CD4-positive, alpha-beta memory T cell (primary cell): ENCODE results near the gene STARD5. TPM values are rescaled to one million over a fixed set of nuclear protein-coding genes. Genes with fewer than 3 reads are reported as not detected.

Experiments
- CTCF ChIA-PET: fragments of 350-600 bp; sonication (Branson Sonifier 250); formaldehyde crosslinking; loops from one replicate; lab custom pipeline; 2021; ENCODE audit warnings: inconsistent platforms; ENCODE audit not compliant: partially characterized antibody; lab: Charles Lee
- POLR2A ChIA-PET: fragments of 350-600 bp; sonication (Branson Sonifier 250); formaldehyde crosslinking; loops from one replicate; lab custom pipeline; 2021; ENCODE audit not compliant: partially characterized antibody; lab: Charles Lee
- DNase-seq, 5 donors: peaks; one replicate each; pipeline versions ENCODE4 v3.0.0 to v3.0.0-alpha.2; 2020 to 2022; ENCODE audit warnings: mixed read lengths in 1 of 5
- H3K27ac ChIP-seq: one replicate; pipeline ENCODE4 v1.7.0; 2013; ENCODE audit warnings: low read depth, low read length
- H3K27me3 ChIP-seq: 2 replicates; pipeline ENCODE4 v1.7.0; 2013; ENCODE audit warnings: mild to moderate bottlenecking, low read length, moderate library complexity; ENCODE audit not compliant: insufficient read depth
- H3K36me3 ChIP-seq: 2 replicates; pipeline ENCODE4 v1.7.0; 2013; ENCODE audit warnings: mild to moderate bottlenecking, low read length, moderate library complexity; ENCODE audit not compliant: insufficient read depth
- H3K4me1 ChIP-seq: 2 replicates; pipeline ENCODE4 v1.7.0; 2013; ENCODE audit warnings: mild to moderate bottlenecking, low read length, moderate library complexity; ENCODE audit not compliant: insufficient read depth
- H3K4me3 ChIP-seq, 2 donors: one replicate each; pipeline ENCODE4 v1.7.0; 2013; ENCODE audit warnings: low read length in 2 of 2, mild to moderate bottlenecking in 1 of 2
- H3K9me3 ChIP-seq, 2 donors: one replicate each; pipeline ENCODE4 v1.7.0; 2013; ENCODE audit warnings: low read length in 2 of 2, control low read depth in 1 of 2; ENCODE audit not compliant: control insufficient read depth in 1 of 2
- H3K27ac Mint-ChIP-seq, 7 donors: one replicate each; pipeline ENCODE4 v1.8.0; 2020 to 2021; ENCODE audit warnings: mixed read lengths in 7 of 7, mild to moderate bottlenecking in 6 of 7, inconsistent platforms in 3 of 7, moderate library complexity in 3 of 7
- H3K27me3 Mint-ChIP-seq, 2 donors: one replicate each; pipeline ENCODE4 v1.8.0; 2020 to 2021; ENCODE audit warnings: mixed read lengths in 2 of 2
- H3K36me3 Mint-ChIP-seq, 2 donors: one replicate each; pipeline ENCODE4 v1.8.0; 2020 to 2021; ENCODE audit warnings: mixed read lengths in 2 of 2, inconsistent platforms in 1 of 2, mild to moderate bottlenecking in 1 of 2
- H3K4me1 Mint-ChIP-seq, 4 donors: one replicate each; pipeline ENCODE4 v1.8.0; 2020 to 2021; ENCODE audit warnings: mixed read lengths in 4 of 4, mild to moderate bottlenecking in 1 of 4
- H3K4me3 Mint-ChIP-seq, 8 donors: one replicate each; pipeline ENCODE4 v1.8.0; 2020 to 2021; ENCODE audit warnings: mixed read lengths in 8 of 8, mild to moderate bottlenecking in 7 of 8, moderate library complexity in 6 of 8, inconsistent platforms in 3 of 8
- H3K9me3 Mint-ChIP-seq, 8 donors: one replicate each; pipeline ENCODE4 v1.8.0; 2020 to 2021; ENCODE audit warnings: mixed read lengths in 8 of 8, mild to moderate bottlenecking in 5 of 8, inconsistent platforms in 3 of 8, moderate library complexity in 1 of 8
- intact Hi-C: fragments of 100-400 bp; cut with micrococcal nuclease; formaldehyde crosslinking; loops from one replicate; pipeline ENCODE4 v1.15.1; 2023
- polyA plus RNA-seq, 2 donors: library from polyadenylated mRNA; unstranded; fragments of 300-500 nt; fragmentation: Illumina TruSeq; gene quantifications; one replicate each; pipeline ENCODE4 v1.2.3, GENCODE V29; 2021
- total RNA-seq, 2 experiments: library from RNA; stranded (reverse); gene quantifications; one replicate each; pipeline ENCODE4 v1.2.3, GENCODE V29; 2021

STARD5 gene
- total and polyA plus RNA-seq, 4 experiments from 2014 or later = 1.9 to 8.0 (median 4.4) TPM

DNA sequence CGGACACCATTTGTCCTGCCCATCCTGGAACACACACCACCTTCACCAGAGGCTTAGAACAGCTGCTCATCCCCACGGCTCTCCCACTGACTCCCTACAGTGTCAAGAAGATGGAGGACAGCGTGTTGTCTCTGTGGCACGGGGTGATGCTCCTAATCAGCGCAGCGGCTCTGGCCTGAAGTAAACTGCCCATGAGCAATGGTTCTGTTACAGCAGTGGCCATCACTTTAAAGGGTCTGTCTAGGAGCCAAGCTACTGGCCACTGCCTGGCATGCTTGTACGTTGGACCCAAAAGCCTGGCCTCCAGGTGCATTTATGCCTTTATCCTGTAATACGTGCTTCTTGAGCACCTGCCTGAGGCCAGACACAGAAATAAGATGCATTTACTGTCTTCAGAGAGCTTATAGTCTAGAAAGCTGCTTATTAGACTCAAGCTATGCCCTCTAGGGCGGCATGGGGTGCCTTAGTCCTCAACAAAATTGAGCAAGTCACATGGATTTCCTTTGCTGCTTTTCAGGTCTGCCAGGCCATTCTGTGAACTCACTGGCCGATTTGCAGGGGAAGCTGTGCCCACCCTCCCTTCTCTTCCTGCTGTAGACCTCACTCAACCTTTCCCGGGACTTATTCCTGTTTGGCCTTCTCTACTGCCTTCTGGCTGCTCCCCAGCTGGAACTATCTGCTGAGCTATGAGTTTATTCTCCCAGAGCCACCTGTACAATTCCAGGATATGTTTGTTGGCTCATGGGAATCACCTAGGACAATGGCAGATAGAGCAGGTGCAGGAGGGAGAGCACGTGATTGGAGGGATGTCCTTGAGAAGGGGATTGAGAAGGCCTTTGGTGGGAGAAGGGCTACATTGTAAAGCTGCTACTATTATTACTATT, 51.9 kb downstream of the STARD5 start:
- Mint-ChIP-seq H3K27me3 (no peaks in the 10 kb centered on the region), H3K9me3 (peaks cover 0 to 5% (median 4%) of the 10 kb centered on the region in 8 donors), H3K4me3 (no peak overlapping the region), H3K27ac (peak overlapping the region in 1 of 7 donors; percentile 81), H3K36me3 (peaks cover 1 to 5% of the 10 kb centered on the region in 2 donors), H3K4me1 (peaks cover 13 to 21% (median 18%) of the 10 kb centered on the region in 4 donors)
- no peak overlapping the region for H3K27ac ChIP-seq
- H3K9me3 ChIP-seq = no peaks in the 10 kb centered on the region
- intact Hi-C loops = no loop called here
- ChIA-PET CTCF (interaction anchor here (1.0 to 9.8 kb wide), 8 partner anchors 9 to 815 kb away, joined by 3 to 147 read pairs (median 55); no protein-coding TSS in a partner anchor), POLR2A (interaction anchor here (0.7 to 1.0 kb wide), 2 partner anchors 31 to 53 kb away, joined by 3 read pairs; no protein-coding TSS in a partner anchor)
- no peak for DNase-seq
- no peak overlapping the region for H3K4me3 ChIP-seq
- H3K27me3 ChIP-seq = no peaks in the 10 kb centered on the region
- peaks cover 18% of the 10 kb centered on the region for H3K4me1 ChIP-seq
- no peaks in the 10 kb centered on the region for H3K36me3 ChIP-seq

DNA sequence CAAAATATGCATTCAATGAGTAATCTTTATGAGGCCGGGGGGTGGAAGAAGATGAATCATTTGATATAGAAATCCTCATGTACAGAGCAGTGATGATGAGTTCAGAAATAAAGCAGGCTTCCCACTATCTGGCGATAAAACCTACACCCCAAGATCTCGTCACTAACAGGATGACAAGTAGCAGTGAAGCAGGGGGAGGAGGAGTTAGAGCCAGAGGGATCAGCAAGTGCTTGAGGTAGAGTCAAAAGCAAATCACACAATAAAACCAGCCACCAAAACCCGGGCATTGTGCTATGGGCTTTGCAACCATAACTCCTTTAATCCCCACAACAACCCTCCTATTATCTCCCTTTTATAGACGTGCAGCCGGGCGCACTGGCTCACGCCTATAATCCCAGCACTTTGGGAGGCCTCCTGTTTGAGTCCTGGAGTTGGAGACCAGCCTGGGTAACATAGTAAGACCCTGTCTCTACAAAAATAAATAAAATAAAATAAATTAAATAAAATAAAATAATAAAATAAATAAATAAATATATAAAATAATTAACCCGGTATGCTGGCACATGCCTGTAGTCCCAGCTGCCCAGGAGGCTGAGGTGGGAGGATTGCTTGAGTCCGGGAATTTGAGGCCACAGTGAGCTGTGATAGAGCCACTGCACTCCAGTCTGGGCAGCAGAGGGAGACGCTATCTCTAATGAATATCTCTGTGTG, 53.0 kb downstream of the STARD5 start:
- H3K9me3 Mint-ChIP-seq = no peaks in the 10 kb centered on the region
- H3K4me3 ChIP-seq = no peak overlapping the region
- no peak overlapping the region for H3K27ac ChIP-seq
- no peaks in the 10 kb centered on the region for H3K27me3 Mint-ChIP-seq
- peaks cover 14 to 22% (median 19%) of the 10 kb centered on the region in 4 donors for H3K4me1 Mint-ChIP-seq
- H3K36me3 Mint-ChIP-seq = no peaks in the 10 kb centered on the region
- POLR2A ChIA-PET = no interaction called here
- intact Hi-C loops = no loop called here
- H3K36me3 ChIP-seq = no peaks in the 10 kb centered on the region
- H3K27ac Mint-ChIP-seq = peak overlapping the region in 1 of 7 donors; percentile 58
- H3K4me3 Mint-ChIP-seq = no peak overlapping the region
- CTCF ChIA-PET = interaction anchor here (0.8 to 9.8 kb wide), 8 partner anchors 8 to 162 kb away, joined by 3 to 147 read pairs (median 114); no protein-coding TSS in a partner anchor
- H3K27me3 ChIP-seq = no peaks in the 10 kb centered on the region
- no peaks in the 10 kb centered on the region for H3K9me3 ChIP-seq
- no peak for DNase-seq
- peaks cover 15% of the 10 kb centered on the region for H3K4me1 ChIP-seq

DNA sequence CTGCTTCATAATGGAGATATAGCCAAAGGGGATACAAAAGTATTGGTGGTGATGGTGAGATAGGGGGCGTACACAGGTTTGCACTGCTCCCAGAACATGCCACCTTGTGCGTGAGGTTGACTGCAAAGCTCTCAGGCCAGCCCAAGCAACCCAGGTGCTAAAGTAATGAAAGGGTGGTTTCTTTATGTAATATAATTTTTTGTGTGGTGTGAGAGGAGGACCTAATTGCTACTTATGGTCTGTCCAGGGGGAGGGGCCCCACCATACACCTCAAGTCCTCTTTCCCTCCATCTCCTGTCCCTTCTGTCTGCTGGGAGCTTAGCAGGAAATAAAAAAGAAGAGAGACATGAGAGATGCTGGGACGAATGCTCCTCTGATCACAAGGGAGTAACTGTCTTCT, 53.8 kb downstream of the STARD5 start:
- Mint-ChIP-seq H3K27ac (no peak overlapping the region), H3K4me1 (peaks cover 15 to 22% (median 19%) of the 10 kb centered on the region in 4 donors), H3K4me3 (no peak overlapping the region), H3K27me3 (peaks cover under 1 to 1% of the 10 kb centered on the region in 2 donors), H3K36me3 (no peaks in the 10 kb centered on the region), H3K9me3 (no peaks in the 10 kb centered on the region)
- no peak for DNase-seq
- Histone ChIP-seq H3K27ac (no peak overlapping the region), H3K4me1 (peaks cover 15% of the 10 kb centered on the region), H3K9me3 (no peaks in the 10 kb centered on the region), H3K27me3 (no peaks in the 10 kb centered on the region), H3K36me3 (no peaks in the 10 kb centered on the region), H3K4me3 (no peak overlapping the region)
- CTCF ChIA-PET = interaction anchor here (0.8 to 8.7 kb wide), 8 partner anchors 10 to 300 kb away, joined by 3 to 131 read pairs (median 10); no protein-coding TSS in a partner anchor
- POLR2A ChIA-PET = interaction anchor here (1.3 kb wide), 1 partner anchor 29 kb away, joined by 3 read pairs; no protein-coding TSS in a partner anchor
- intact Hi-C loops = no loop called here

DNA sequence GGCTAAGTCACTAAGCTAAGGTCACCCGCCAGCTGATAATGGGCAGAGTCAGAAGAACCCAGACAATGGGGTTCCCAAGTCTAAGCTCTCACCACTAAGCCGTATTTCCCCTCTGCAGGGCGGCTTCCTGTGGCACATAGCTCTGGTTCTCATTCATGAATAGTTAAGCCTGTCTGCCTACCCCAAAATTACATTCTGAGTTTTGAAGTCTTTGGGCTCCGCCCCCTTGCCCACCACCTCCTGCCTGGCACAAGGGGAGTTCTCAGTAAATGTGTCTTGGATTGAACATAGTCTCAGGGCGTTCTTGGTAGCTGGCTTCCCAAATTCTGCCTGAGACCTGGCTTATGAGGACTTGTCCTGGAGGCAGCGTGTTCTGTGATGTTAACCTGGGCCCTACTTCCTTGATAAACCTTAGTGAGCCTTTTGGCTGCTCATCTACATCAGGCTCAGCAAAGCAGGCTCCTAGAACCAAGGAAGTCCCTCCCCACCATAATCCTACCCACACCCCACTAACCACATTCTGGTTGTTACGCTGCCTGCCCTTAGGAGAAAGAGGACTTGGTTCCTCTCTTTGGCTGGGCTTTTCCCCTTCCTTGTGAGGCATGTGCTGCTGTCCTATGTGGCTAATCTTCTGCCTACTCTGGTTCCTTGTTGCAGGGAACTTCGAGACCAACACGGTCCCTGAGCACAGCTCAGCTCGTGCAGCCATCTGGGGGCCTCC, 54.9 kb downstream of the STARD5 start:
- ChIA-PET CTCF (interaction anchor here (0.9 to 8.7 kb wide), 17 partner anchors 11 to 813 kb away, joined by 3 to 131 read pairs (median 4); no protein-coding TSS in a partner anchor), POLR2A (interaction anchor here (1.3 kb wide), 1 partner anchor 30 kb away, joined by 3 read pairs; no protein-coding TSS in a partner anchor)
- intact Hi-C loops = no loop called here
- Histone ChIP-seq H3K36me3 (no peaks in the 10 kb centered on the region), H3K4me1 (peaks cover 12% of the 10 kb centered on the region), H3K27ac (no peak overlapping the region), H3K9me3 (no peaks in the 10 kb centered on the region), H3K4me3 (no peak overlapping the region), H3K27me3 (no peaks in the 10 kb centered on the region)
- Mint-ChIP-seq H3K9me3 (no peaks in the 10 kb centered on the region), H3K4me1 (peaks cover 12 to 16% (median 14%) of the 10 kb centered on the region in 4 donors), H3K27me3 (peaks cover 1 to 4% of the 10 kb centered on the region in 2 donors), H3K27ac (no peak overlapping the region), H3K4me3 (no peak overlapping the region), H3K36me3 (no peaks in the 10 kb centered on the region)
- no peak for DNase-seq

DNA sequence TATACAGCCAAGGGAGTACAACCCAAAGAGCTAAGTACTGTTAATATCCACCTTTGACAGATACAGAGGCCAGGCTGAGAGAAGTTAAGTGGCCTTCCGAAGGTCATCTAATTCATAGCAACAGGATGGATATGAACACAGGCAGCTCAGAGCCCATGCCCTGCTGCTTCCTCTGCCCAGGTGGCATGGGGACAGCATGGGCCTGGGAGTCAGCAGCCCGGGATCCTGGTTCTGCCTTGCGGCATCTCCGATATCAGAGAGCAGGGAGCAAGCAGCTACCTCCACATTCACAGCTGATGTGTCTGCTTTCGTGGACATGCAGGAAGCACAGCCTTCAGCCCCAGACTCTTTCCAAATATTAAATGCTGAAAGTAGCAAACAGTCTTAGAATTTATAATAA, 55.6 kb downstream of the STARD5 start:
- Mint-ChIP-seq H3K9me3 (no peaks in the 10 kb centered on the region), H3K27ac (no peak overlapping the region), H3K36me3 (no peaks in the 10 kb centered on the region), H3K27me3 (peaks cover 1 to 4% of the 10 kb centered on the region in 2 donors), H3K4me1 (peaks cover 12 to 16% (median 14%) of the 10 kb centered on the region in 4 donors), H3K4me3 (no peak overlapping the region)
- Histone ChIP-seq H3K4me3 (no peak overlapping the region), H3K27ac (no peak overlapping the region), H3K4me1 (peaks cover 12% of the 10 kb centered on the region), H3K36me3 (no peaks in the 10 kb centered on the region), H3K9me3 (no peaks in the 10 kb centered on the region), H3K27me3 (no peaks in the 10 kb centered on the region)
- ChIA-PET POLR2A (no interaction called here), CTCF (interaction anchor here (1.0 to 8.7 kb wide), 15 partner anchors 12 to 169 kb away, joined by 3 to 131 read pairs (median 7); no protein-coding TSS in a partner anchor)
- intact Hi-C loops = no loop called here
- no peak for DNase-seq

DNA sequence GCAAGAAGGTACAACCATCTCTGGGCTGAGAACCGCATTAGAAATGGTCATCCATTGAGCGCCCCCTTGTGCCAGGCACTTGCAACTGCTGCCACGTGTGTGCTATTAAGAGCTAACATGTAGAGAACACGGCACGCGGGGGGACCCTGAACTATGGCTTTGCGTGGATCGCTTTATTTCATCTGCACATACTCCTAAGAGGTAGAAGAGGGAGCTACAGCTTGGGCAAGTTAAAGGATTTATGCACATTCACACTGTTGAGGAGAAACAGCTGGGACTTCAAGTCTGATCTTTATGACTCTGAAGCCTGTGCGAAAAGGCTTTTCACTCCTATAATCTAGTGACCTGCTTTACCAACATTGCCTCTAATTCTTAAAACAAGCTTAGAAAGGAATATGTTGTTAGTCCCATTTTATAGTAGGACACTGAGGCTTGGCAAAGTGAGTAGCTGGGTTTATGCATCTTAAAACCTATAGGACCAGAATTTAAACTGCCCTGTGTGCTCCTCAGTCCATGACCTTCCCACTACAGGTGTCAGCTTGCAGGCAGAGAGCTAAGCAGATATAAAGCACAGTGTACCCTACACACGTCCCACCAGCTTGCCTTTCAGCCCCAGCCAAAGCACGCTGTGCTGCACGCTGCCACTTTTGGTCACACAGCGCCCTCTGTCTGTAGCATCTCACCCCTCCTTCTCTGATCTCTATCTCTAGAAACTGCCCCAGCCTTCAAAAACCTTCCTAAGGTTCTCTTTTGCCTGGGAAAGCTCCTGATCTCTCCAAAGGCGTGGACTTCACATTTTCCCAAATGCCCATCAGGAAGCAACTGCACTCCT, 57.8 kb downstream of the STARD5 start:
- intact Hi-C loops = loop anchor here (1.0 kb wide), 3 partner anchors 111 to 270 kb away; no protein-coding TSS in a partner anchor
- H3K27me3 Mint-ChIP-seq = peaks cover 1 to 4% of the 10 kb centered on the region in 2 donors
- H3K4me1 Mint-ChIP-seq = peaks cover 12 to 16% (median 14%) of the 10 kb centered on the region in 4 donors
- Histone ChIP-seq H3K36me3 (no peaks in the 10 kb centered on the region), H3K4me1 (peaks cover 12% of the 10 kb centered on the region), H3K27me3 (no peaks in the 10 kb centered on the region), H3K27ac (no peak overlapping the region), H3K9me3 (no peaks in the 10 kb centered on the region), H3K4me3 (peak overlapping the region in 1 of 2 donors; percentile 9)
- peak overlapping the region in 5 of 7 donors; percentile 11 to 65 (median 32) for H3K27ac Mint-ChIP-seq
- no peaks in the 10 kb centered on the region for H3K9me3 Mint-ChIP-seq
- peak overlapping the region; percentile 66 to 90 (median 79) for H3K4me3 Mint-ChIP-seq
- peak; percentile 71 to 75 (median 73) for DNase-seq
- ChIA-PET CTCF (interaction anchor here (0.6 to 8.7 kb wide), 113 partner anchors 9 to 816 kb away, joined by 3 to 131 read pairs (median 6); partner anchors contain the start of genes STARD5 and TMC3), POLR2A (interaction anchor here (0.6 to 1.8 kb wide), 11 partner anchors 9 to 275 kb away, joined by 3 to 14 read pairs (median 3); partner anchors contain the start of gene TLNRD1)
- no peaks in the 10 kb centered on the region for H3K36me3 Mint-ChIP-seq
